Spleen (tissue), 11 donors: Measurements from ENCODE around the gene SMPX. TPM values are rescaled to one million over a fixed set of nuclear protein-coding genes. Genes with fewer than 3 reads are reported as not detected.

ENCODE experiments used
- DNase-seq: peaks from one replicate; pipeline ENCODE4 v3.0.0-alpha.2; 2020
- H3K27ac ChIP-seq, 8 donors: fragments of 200-600 bp; sonication (generic) in 7 of 8; 1 replicate in 4 of 8; 2 replicates in 4 of 8; pipeline versions ENCODE4 v1.5.0 to v1.8.0; 2016 to 2021; ENCODE audit warnings: inconsistent platforms in 4 of 8, mild to moderate bottlenecking in 4 of 8, moderate library complexity in 1 of 8
- H3K27me3 ChIP-seq, 7 donors: fragments of 200-600 bp; sonication (generic) in 6 of 7; replicated peaks in 1 of 7; 1 replicate in 4 of 7; 2 replicates in 3 of 7; pipeline versions ENCODE4 v1.5.0 to v1.8.0; 2016 to 2021; ENCODE audit warnings: inconsistent platforms in 3 of 7, mild to moderate bottlenecking in 1 of 7
- H3K36me3 ChIP-seq, 6 donors: fragments of 200-600 bp; sonication (generic) in 5 of 6; 1 replicate in 4 of 6; 2 replicates in 2 of 6; pipeline versions ENCODE4 v1.5.0 to v1.8.0; 2016 to 2021; ENCODE audit warnings: inconsistent platforms in 2 of 6
- H3K4me1 ChIP-seq, 6 donors: fragments of 200-600 bp; sonication (generic) in 5 of 6; 1 replicate in 3 of 6; 2 replicates in 3 of 6; pipeline versions ENCODE4 v1.5.0 to v1.8.0; 2016 to 2021; ENCODE audit warnings: inconsistent platforms in 3 of 6
- H3K4me3 ChIP-seq, 8 donors: fragments of 200-600 bp; sonication (generic) in 7 of 8; 1 replicate in 4 of 8; 2 replicates in 4 of 8; pipeline versions ENCODE4 v1.5.0 to v1.8.0; 2016 to 2021; ENCODE audit warnings: inconsistent platforms in 4 of 8, mild to moderate bottlenecking in 4 of 8, moderate library complexity in 2 of 8
- H3K9me3 ChIP-seq, 8 donors: fragments of 200-600 bp; sonication (generic) in 7 of 8; 1 replicate in 4 of 8; 2 replicates in 4 of 8; pipeline versions ENCODE4 v1.5.0 to v1.8.0; 2016 to 2021; ENCODE audit warnings: inconsistent platforms in 4 of 8
- CTCF ChIP-seq, 11 experiments: fragments of 200-600 bp in 7 of 11; fragments of 450-650 bp in 4 of 11; sonication (generic) in 4 of 11; IDR thresholded peaks in 8 of 11; conservative IDR thresholded peaks in 3 of 11; 1 replicate in 7 of 11; 2 replicates in 4 of 11; pipeline versions ENCODE4 v1.4.0 to v1.8.0; 2016 to 2021; ENCODE audit warnings: antibody characterized with exemption in 11 of 11, inconsistent platforms in 4 of 11, mild to moderate bottlenecking in 1 of 11
- POLR2A ChIP-seq, 3 donors: fragments of 450-650 bp; IDR thresholded peaks; one replicate each; pipeline ENCODE4 v1.5.1; 2017; ENCODE audit warnings: antibody characterized with exemption in 3 of 3, mild to moderate bottlenecking in 1 of 3
- POLR2AphosphoS5 ChIP-seq, 3 donors: sonication (generic); formaldehyde crosslinking; IDR thresholded peaks; one replicate each; pipeline ENCODE4 v1.5.1; 2017; ENCODE audit warnings: antibody characterized with exemption in 3 of 3
- WGBS, 5 donors: extraction: QIAGEN DNeasy Blood & Tissue Kit in 3 of 5; methylation state at CpG; one replicate each; pipeline versions ENCODE4 v1.1.5 to v1.1.7; 2013 to 2018; 5-methylcytosine and 5-hydroxymethylcytosine counted together
- intact Hi-C: fragments of 100-400 bp; cut with DNase I; formaldehyde crosslinking; loops from one replicate; pipeline ENCODE4 v1.15.0; 2023; ENCODE audit warnings: low total_unique reads
- polyA plus RNA-seq, 3 donors: library from polyadenylated mRNA; stranded (reverse); fragments of 200-250 nt; gene quantifications; one replicate each; pipeline ENCODE4 v1.2.1, GENCODE V29; 2013
- total RNA-seq, 7 donors: library from RNA; depleted of rRNA in 3 of 7; stranded (reverse); fragments of >200 nt in 3 of 7; fragmentation: NEBNext Ultra II Directional in 4 of 7; extraction: Animal tissue kit (Norgen Biotek cat#: 25700) in 4 of 7; gene quantifications; one replicate each; pipeline versions ENCODE4 v1.1.0 to v1.2.1, GENCODE V29; 2016 to 2021
- donor health status: healthy with polysubstance abuse.
- donor health status: DM: no; HTN: no; CAD: no; lungs with moderate emphysema.
- donor health status: DM: no; HTN: no; CAD: no.
- donor health status: Bipolar disorder and iron deficiency.
- donor health status: healthy.
- donor health status: DM: no; HTN: no; CAD: no.
- donor health status: DM: yes; HTN: yes; CAD: no.

SMPX gene
- total and polyA plus RNA-seq, 10 donors = 0.15 TPM; not detected in 9

GRCh38 chrX:21683941-21684340, 74.0 kb downstream of the SMPX start:
- whole genome bisulfite sequencing, 5 donors = 57 to 82% (median 76%) methylated on average over 1 of the region's 1 CpG
- intact Hi-C loops = no loop called here
- no peak for TF ChIP-seq POLR2AphosphoS5 (IDR thresholded peaks at IDR 0.05)
- Histone ChIP-seq H3K4me3 (no peak overlapping the region), H3K27ac (no peak overlapping the region), H3K36me3 (no peaks in the 10 kb centered on the region), H3K27me3 (peaks cover 0 to 11% (median 0%) of the 10 kb centered on the region in 7 donors), H3K4me1 (no peaks in the 10 kb centered on the region), H3K9me3 (no peaks in the 10 kb centered on the region)
- DNase-seq = no peak

GRCh38 chrX:21678048-21678612, 79.8 kb downstream of the SMPX start:
- DNase-seq = no peak
- TF ChIP-seq POLR2AphosphoS5 (IDR thresholded peaks at IDR 0.05) = no peak
- no peak for TF ChIP-seq POLR2A (IDR thresholded peaks at IDR 0.05)
- intact Hi-C loops = no loop called here
- 47 to 76% (median 60%) methylated on average over 4 of the region's 4 CpGs for WGBS, 5 donors
- Histone ChIP-seq H3K9me3 (no peaks in the 10 kb centered on the region), H3K4me3 (no peak overlapping the region), H3K27ac (no peak overlapping the region), H3K27me3 (peaks cover 0 to 8% (median 0%) of the 10 kb centered on the region in 7 donors), H3K4me1 (no peaks in the 10 kb centered on the region), H3K36me3 (no peaks in the 10 kb centered on the region)

- no peaks in the 10 kb centered on the region for H3K36me3 ChIP-seq
- peaks cover 0 to 4% (median 0%) of the 10 kb centered on the region in 7 donors for H3K27me3 ChIP-seq
- intact Hi-C loops = no loop called here
- no peak overlapping the region for H3K4me3 ChIP-seq
- no peaks in the 10 kb centered on the region for H3K4me1 ChIP-seq
- TF ChIP-seq POLR2AphosphoS5 (IDR thresholded peaks at IDR 0.05) = no peak
- no peak for TF ChIP-seq CTCF (IDR thresholded peaks at IDR 0.05 in 8 of 11, conservative IDR thresholded peaks at IDR 0.05 in 3 of 11)
- TF ChIP-seq POLR2A (IDR thresholded peaks at IDR 0.05) = no peak
- H3K9me3 ChIP-seq = no peaks in the 10 kb centered on the region
- no peak for DNase-seq
- 44 to 62% (median 54%) methylated on average over 2 of the region's 2 CpGs for WGBS, 5 donors
- no peak overlapping the region for H3K27ac ChIP-seq
Observed at GRCh38 chrX:21675931-21676330, 82.0 kb downstream of the SMPX start.

- Histone ChIP-seq H3K27ac (no peak overlapping the region), H3K36me3 (no peaks in the 10 kb centered on the region), H3K4me3 (no peak overlapping the region), H3K27me3 (peaks cover 0 to 4% (median 0%) of the 10 kb centered on the region in 7 donors), H3K9me3 (no peaks in the 10 kb centered on the region), H3K4me1 (no peaks in the 10 kb centered on the region)
- WGBS, 5 donors = 66 to 92% (median 75%) methylated on average over 4 of the region's 4 CpGs
- intact Hi-C loops = no loop called here
- DNase-seq = no peak
- TF ChIP-seq POLR2A (IDR thresholded peaks at IDR 0.05) = no peak
- TF ChIP-seq CTCF (IDR thresholded peaks at IDR 0.05 in 8 of 11, conservative IDR thresholded peaks at IDR 0.05 in 3 of 11) = no peak
- TF ChIP-seq POLR2AphosphoS5 (IDR thresholded peaks at IDR 0.05) = no peak
Observed at GRCh38 chrX:21674430-21675186, 83.3 kb downstream of the SMPX start.

- intact Hi-C loops = no loop called here
- WGBS, 5 donors = 73 to 90% (median 80%) methylated on average over 4 of the region's 4 CpGs
- DNase-seq = no peak
- H3K4me3 ChIP-seq = no peak overlapping the region
- H3K4me1 ChIP-seq = no peaks in the 10 kb centered on the region
- peaks cover 0 to 10% (median 0%) of the 10 kb centered on the region in 7 donors for H3K27me3 ChIP-seq
- H3K9me3 ChIP-seq = no peaks in the 10 kb centered on the region
- no peak overlapping the region for H3K27ac ChIP-seq
- no peak for TF ChIP-seq POLR2A (IDR thresholded peaks at IDR 0.05)
- no peak for TF ChIP-seq CTCF (IDR thresholded peaks at IDR 0.05 in 8 of 11, conservative IDR thresholded peaks at IDR 0.05 in 3 of 11)
- no peak for TF ChIP-seq POLR2AphosphoS5 (IDR thresholded peaks at IDR 0.05)
- no peaks in the 10 kb centered on the region for H3K36me3 ChIP-seq
Observed at GRCh38 chrX:21666679-21667078, 91.2 kb downstream of the SMPX start.
